Stimulated activated memory B cell treated with anti-CD40 and anti-IgM and Interleukin-4, amounts not matched to agents 10 μg/mL and 1 μg/mL and 100 μg/mL, for 72 hours (primary cell): ENCODE data around the gene CTAG1B.
"Not testable (repeated sequence)": the region's sequence is repeated elsewhere in the genome, so short reads cannot be mapped to it uniquely, and the experiment has no call there.

Experiments
- ATAC-seq: fragments of 150-1000 bp; cut with Tn5 transposase; 2 replicates; pipeline ENCODE4 v1.10.0; 2021
- H3K27ac Mint-ChIP-seq: one replicate; pipeline ENCODE4 v1.8.0; 2022; ENCODE audit warnings: mild to moderate bottlenecking, mixed read lengths
- H3K27me3 Mint-ChIP-seq: one replicate; pipeline ENCODE4 v1.8.0; 2022; ENCODE audit warnings: mixed read lengths
- H3K36me3 Mint-ChIP-seq: one replicate; pipeline ENCODE4 v1.8.0; 2022; ENCODE audit warnings: mixed read lengths
- H3K4me1 Mint-ChIP-seq: one replicate; pipeline ENCODE4 v1.8.0; 2022; ENCODE audit warnings: mixed read lengths
- H3K4me3 Mint-ChIP-seq: one replicate; pipeline ENCODE4 v1.8.0; 2022; ENCODE audit warnings: mild to moderate bottlenecking, moderate library complexity, mixed read lengths
- H3K9me3 Mint-ChIP-seq: one replicate; pipeline ENCODE4 v1.8.0; 2022; ENCODE audit warnings: mixed read lengths

CTAG1B gene

DNA sequence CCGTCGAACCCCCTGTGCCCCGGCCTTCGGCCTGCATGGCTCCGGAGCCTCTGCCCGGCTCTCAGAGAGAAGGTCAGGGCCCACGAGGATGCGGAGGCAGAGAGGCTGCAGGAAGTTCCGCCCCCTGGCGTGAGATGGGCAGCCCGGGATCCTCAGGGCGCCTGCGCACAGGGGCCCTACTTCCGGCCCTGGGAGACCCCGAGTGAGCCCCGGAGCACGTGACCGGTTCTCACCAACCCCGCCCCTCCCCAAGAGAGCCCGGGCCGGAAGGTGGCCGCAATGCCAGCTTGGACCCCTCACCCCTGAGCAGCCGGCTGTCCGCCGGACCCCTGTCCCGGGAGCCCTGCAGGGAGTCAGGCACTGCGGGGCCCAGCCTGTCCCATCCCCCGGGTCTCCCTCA lies at the start of gene CTAG1B:
CTAG1B (minus strand) TSS at position 101 of the 400 bp plus-strand sequence; CDS start at position 37, 64 bp downstream.
- not testable (repeated sequence) for H3K9me3 Mint-ChIP-seq, H3K27me3 Mint-ChIP-seq, ATAC-seq, H3K4me3 Mint-ChIP-seq, H3K27ac Mint-ChIP-seq, H3K36me3 Mint-ChIP-seq, H3K4me1 Mint-ChIP-seq

DNA sequence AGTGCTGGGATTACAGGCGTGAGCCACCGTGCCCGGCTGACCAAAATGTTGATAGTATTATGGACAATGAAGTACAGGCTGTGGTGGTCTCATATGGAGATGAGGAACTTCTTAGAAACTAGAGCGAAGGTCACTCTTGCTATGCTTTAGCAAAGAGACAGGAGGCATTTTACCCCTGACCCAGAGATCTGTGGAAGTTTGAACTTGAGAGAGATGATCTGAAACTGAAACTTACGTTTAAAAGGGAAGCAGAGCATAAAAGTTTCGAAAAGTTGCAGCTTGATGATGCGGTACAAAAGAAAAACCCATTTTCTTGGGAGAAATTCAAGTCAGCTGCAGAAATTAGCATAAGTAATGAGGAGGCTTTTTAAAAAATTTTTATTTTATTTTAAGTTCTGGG lies 42.8 kb upstream of the CTAG1B start:
- H3K27ac Mint-ChIP-seq: peak overlapping the region; percentile 70
- H3K4me3 Mint-ChIP-seq: peak overlapping the region; percentile 33
- peaks cover 4% of the 10 kb centered on the region for H3K36me3 Mint-ChIP-seq
- peaks cover 10% of the 10 kb centered on the region for H3K9me3 Mint-ChIP-seq
- H3K4me1 Mint-ChIP-seq: peaks cover 17% of the 10 kb centered on the region
- ATAC-seq: no peak
- no peaks in the 10 kb centered on the region for H3K27me3 Mint-ChIP-seq

DNA sequence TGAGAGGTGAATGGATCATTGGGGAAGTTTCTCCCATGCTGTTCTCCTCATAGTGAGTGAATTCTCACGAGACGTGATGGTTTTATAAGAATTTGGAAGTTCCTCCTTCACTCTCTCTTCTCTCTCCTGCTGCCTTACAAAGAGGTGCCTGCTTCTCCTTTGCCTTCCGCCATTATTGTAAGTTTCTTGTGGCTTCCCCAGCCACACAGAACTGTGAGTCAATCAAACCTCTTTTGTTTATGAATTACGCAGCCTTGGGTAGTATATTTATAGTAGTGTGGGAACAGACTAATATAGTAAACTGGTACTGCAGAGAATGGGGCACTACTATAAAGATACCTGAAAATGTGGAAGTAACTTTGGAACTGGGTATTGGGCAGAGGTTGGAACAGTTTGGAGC lies 42.1 kb upstream of the CTAG1B start:
- ATAC-seq: peak; percentile 54
- no peak overlapping the region for H3K4me3 Mint-ChIP-seq
- peaks cover 10% of the 10 kb centered on the region for H3K9me3 Mint-ChIP-seq
- H3K36me3 Mint-ChIP-seq: peaks cover 4% of the 10 kb centered on the region
- peaks cover 17% of the 10 kb centered on the region for H3K4me1 Mint-ChIP-seq
- H3K27ac Mint-ChIP-seq: peak overlapping the region; percentile 70
- H3K27me3 Mint-ChIP-seq: no peaks in the 10 kb centered on the region

DNA sequence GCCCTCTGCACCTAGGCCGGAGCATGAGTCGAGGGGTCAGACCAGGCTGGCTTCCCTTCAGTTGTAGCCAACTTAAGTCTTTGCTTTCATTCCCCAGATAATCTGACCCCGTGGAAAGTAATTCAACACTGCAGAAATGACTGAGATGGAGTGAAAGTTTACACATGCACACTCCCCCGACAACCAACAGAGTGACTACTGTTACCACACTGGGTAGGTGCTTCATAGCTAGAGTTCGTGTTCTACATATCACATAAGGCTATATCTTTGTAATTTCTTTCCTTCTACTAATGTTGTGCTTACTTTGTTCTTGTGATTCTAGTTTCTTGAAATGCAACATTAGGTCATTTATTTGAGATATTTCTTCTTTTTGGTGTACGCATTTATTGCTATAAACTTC lies 41.5 kb upstream of the CTAG1B start:
- no peak overlapping the region for H3K4me3 Mint-ChIP-seq
- peaks cover 4% of the 10 kb centered on the region for H3K36me3 Mint-ChIP-seq
- peaks cover 17% of the 10 kb centered on the region for H3K4me1 Mint-ChIP-seq
- peaks cover 10% of the 10 kb centered on the region for H3K9me3 Mint-ChIP-seq
- H3K27me3 Mint-ChIP-seq: no peaks in the 10 kb centered on the region
- no peak overlapping the region for H3K27ac Mint-ChIP-seq
- no peak for ATAC-seq

DNA sequence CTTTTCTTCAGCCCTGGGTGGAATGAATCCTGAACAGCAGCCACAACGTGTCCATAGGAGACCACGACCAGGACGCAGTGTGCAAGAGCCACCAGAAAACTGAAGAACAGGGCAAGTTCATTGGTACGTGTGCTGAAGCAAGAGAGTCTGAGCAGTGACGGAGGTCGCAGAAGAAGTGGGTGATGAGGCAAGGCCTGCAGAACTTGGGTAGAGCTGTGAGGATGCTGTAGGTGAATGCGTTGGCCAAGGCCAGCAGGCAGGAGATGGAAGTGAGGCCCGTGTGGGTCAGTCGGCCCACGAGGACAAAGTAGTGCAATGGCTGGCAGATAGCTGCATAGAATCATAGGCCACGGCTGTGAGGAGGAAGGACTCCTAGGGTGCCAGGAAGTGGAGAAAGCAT lies 39.9 kb upstream of the CTAG1B start:
- Mint-ChIP-seq H3K27me3 (no peaks in the 10 kb centered on the region), H3K27ac (no peak overlapping the region), H3K36me3 (no peaks in the 10 kb centered on the region), H3K9me3 (peaks cover 6% of the 10 kb centered on the region), H3K4me1 (peaks cover 17% of the 10 kb centered on the region), H3K4me3 (no peak overlapping the region)
- ATAC-seq: no peak

DNA sequence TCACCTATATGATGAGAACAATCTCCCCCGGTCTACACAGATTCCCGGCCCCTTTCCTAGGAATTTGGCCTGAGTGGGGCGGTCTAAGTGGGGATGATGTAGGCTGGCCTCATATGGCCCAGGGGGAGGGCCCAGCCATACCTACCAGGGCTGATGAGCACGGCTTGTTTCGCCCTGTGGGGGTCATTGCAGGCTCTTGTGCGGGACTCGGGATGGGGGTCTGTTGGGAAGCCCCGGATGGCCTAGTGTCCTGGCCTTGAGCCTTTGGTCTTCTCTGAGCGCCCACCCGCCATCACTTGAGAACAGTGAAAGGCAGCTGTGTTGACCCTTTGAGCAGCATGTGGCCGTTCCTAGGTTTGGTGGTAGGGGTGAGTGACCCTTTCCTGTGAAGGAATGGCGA lies 39.1 kb upstream of the CTAG1B start:
- Mint-ChIP-seq H3K4me3 (no peak overlapping the region), H3K27ac (no peak overlapping the region), H3K4me1 (peaks cover 17% of the 10 kb centered on the region), H3K9me3 (peaks cover 3% of the 10 kb centered on the region), H3K36me3 (no peaks in the 10 kb centered on the region), H3K27me3 (no peaks in the 10 kb centered on the region)
- ATAC-seq: no peak

DNA sequence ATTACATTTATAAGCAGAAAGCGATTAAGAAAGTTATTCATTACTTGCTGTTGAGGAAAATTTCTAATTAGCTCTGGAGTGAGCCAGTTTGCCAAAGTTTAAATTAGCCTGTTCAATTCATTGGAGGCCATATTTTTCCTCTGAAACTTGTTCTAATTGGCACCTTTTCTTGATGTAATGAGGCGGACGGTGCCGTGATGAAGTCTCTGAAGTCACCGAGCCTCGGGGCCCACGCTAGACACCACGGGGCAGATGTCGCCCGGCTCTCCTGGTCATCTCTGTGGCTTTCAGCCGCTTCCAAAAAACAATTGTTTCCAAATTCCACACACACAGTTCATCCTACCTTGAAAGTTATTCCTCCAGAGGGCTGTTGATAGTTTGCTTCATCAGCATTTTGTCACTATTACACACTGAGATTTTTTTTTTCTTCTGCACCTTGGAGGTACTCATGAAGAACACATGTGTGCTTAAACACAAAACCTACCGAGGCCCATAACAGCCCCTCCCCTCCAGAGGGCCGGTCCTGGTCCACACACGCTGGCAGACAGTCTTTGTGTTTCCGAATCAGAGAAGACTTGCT lies 38.2 kb upstream of the CTAG1B start:
- ATAC-seq: no peak
- Mint-ChIP-seq H3K9me3 (peaks cover 3% of the 10 kb centered on the region), H3K4me1 (peaks cover 14% of the 10 kb centered on the region), H3K36me3 (no peaks in the 10 kb centered on the region), H3K27ac (no peak overlapping the region), H3K27me3 (no peaks in the 10 kb centered on the region), H3K4me3 (no peak overlapping the region)

DNA sequence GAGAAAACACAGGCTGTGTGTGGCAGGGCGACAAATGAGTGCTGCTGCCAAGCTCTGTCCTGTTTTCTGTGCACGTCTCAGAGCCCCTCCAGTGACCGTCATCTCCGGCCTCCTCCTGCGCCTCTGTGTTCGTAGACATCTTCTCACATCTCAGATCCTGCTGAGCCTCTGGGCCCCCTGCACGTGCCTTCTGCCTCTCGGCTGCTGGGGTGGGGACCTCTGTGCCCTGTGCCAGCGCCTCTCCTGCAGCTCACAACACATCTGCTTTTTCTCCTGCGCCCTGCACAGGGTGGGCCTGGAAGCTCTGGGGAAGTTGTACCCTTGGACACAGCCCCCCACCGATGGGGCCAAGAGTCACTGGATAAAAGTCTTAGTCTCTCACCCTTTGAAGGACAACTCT lies 36.7 kb upstream of the CTAG1B start:
- Mint-ChIP-seq H3K4me3 (no peak overlapping the region), H3K36me3 (no peaks in the 10 kb centered on the region), H3K27ac (no peak overlapping the region), H3K27me3 (no peaks in the 10 kb centered on the region), H3K4me1 (no peaks in the 10 kb centered on the region), H3K9me3 (no peaks in the 10 kb centered on the region)
- ATAC-seq: no peak

DNA sequence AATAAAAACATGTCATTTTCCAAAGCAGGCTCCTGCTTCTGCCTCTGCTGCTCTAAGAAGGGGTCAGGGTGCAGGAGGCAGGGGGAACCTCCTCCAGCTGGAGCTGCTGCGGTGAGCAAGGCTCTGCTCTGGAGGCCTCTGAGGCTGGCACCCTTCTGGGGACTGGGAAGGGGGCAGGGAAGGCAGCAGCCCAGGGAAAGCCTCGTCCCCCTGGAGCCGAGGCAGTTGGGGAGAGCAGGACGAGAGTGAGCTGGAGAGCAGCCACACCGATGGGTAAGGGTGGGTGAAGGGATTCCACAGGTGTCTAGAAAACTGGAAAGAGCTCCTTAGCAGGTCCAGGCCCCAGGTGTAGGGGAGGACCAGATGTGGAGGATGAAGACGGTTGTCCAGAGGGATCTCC lies 36.3 kb upstream of the CTAG1B start:
- Mint-ChIP-seq H3K36me3 (no peaks in the 10 kb centered on the region), H3K27ac (no peak overlapping the region), H3K27me3 (no peaks in the 10 kb centered on the region), H3K4me3 (no peak overlapping the region), H3K9me3 (no peaks in the 10 kb centered on the region), H3K4me1 (no peaks in the 10 kb centered on the region)
- no peak for ATAC-seq

DNA sequence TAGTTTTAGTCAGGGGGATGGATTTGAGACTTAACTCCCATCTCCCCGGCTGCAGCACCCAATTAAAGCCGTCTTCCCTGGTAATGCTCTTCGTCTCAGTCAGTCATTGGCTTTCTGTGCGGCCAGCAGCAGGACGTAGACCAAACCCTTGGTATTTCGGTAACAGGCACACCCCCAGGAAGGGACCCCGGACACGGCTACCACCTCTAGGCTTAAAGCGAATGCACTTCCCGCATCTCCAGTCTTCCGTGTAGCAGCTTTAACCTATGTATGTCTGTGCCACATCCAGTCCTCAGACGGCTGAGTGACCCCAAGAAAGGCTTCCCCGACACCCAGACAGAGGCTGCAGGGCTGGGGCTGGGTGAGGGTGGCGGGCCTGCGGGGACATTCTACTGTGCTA lies 35.8 kb upstream of the CTAG1B start:
- no peaks in the 10 kb centered on the region for H3K9me3 Mint-ChIP-seq
- H3K27ac Mint-ChIP-seq: no peak overlapping the region
- no peak overlapping the region for H3K4me3 Mint-ChIP-seq
- no peaks in the 10 kb centered on the region for H3K36me3 Mint-ChIP-seq
- no peaks in the 10 kb centered on the region for H3K27me3 Mint-ChIP-seq
- H3K4me1 Mint-ChIP-seq: no peaks in the 10 kb centered on the region
- ATAC-seq: no peak

DNA sequence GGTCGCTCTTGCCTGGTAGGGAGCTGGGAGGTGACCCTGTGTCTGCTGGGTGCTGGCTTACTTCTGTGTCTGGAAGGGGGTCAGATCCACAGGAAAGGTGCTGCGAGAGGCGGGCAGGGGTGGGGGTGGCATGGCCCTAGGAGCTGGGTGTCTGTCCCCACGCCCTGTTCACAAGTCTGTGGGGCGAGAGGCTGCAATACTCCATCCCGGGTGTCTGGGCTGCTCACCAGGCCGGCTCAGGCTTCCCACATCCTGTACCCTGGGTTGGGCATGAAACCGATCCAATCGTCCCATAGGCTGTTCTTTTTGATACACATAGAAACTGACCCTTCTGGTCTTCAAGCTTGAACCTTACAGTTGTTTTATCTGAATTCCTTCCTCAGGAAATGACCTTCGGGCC lies 35.3 kb upstream of the CTAG1B start:
- no peaks in the 10 kb centered on the region for H3K27me3 Mint-ChIP-seq
- no peaks in the 10 kb centered on the region for H3K9me3 Mint-ChIP-seq
- no peaks in the 10 kb centered on the region for H3K36me3 Mint-ChIP-seq
- no peak overlapping the region for H3K27ac Mint-ChIP-seq
- no peak for ATAC-seq
- H3K4me1 Mint-ChIP-seq: no peaks in the 10 kb centered on the region
- no peak overlapping the region for H3K4me3 Mint-ChIP-seq

DNA sequence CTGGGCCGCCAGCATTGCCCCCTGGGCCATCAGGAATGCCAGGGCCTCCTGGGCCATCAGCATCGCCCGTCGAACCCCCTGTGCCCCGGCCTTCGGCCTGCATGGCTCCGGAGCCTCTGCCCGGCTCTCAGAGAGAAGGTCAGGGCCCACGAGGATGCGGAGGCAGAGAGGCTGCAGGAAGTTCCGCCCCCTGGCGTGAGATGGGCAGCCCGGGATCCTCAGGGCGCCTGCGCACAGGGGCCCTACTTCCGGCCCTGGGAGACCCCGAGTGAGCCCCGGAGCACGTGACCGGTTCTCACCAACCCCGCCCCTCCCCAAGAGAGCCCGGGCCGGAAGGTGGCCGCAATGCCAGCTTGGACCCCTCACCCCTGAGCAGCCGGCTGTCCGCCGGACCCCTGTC lies 34.3 kb upstream of the CTAG1B start, which contains the start of gene CTAG2:
CTAG2 (minus strand) TSS at position 167 of the 400 bp plus-strand sequence; CDS start at position 103, 64 bp downstream.
- H3K27ac Mint-ChIP-seq, H3K36me3 Mint-ChIP-seq, H3K9me3 Mint-ChIP-seq, H3K27me3 Mint-ChIP-seq, H3K4me1 Mint-ChIP-seq, H3K4me3 Mint-ChIP-seq: not testable (repeated sequence)
- peak; percentile 34 for ATAC-seq

DNA sequence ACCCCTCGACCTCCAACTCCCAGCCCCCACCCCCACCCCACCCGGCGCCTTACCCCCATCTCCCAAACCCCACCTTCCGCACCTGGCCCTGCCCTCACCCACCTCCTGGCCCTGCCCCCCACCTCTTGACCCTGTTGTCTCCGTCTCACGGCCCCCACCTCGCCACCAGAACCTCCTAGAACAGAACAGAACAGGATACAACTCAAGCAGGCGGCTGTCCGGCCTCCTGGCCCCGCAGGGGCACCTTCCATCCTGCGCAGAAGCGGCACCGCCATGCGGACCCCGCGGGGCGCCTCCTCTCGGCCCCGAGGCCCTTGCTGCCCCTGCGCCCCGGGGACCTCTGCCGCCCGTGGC lies 33.9 kb upstream of the CTAG1B start:
- Mint-ChIP-seq H3K27me3 (no peaks in the 10 kb centered on the region), H3K9me3 (no peaks in the 10 kb centered on the region), H3K36me3 (no peaks in the 10 kb centered on the region), H3K4me3 (no peak overlapping the region), H3K4me1 (no peaks in the 10 kb centered on the region), H3K27ac (no peak overlapping the region)
- ATAC-seq: no peak

DNA sequence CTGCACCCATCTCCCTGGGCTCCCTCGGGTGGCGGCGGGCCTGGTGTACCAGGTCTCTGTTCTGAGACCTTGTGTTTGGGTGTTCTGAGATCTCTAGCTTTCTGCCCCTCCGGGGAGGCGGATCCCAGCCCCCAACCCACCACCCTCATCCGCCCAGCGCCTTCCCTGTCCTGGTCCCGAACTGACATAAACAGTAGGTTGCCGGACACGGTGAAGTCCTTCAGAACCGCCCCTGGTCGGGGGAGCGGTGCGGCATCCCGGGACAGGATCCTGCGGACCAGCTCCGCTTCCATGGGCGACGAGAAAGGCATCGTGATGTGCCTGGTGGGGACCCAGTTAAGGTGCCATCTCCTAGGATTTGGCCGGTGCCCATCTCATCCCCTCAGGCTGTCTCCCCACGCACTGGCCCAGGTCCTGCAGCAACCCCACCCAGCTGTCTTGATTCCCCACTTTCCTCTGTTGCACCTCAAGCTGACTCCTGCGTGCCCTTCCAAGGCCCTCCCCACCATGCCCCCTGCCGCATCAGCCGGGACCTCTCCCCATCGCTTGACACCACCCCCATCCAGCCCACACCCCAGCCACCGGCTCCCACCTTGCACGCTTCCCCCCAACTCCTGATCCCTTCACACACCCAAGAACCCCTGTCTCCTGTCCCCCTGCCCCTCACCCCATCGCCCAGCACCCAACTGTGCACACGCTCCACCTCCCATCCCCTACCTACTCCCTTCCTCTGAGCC lies 33.4 kb upstream of the CTAG1B start:
- H3K4me1 Mint-ChIP-seq: no peaks in the 10 kb centered on the region
- no peaks in the 10 kb centered on the region for H3K36me3 Mint-ChIP-seq
- no peaks in the 10 kb centered on the region for H3K27me3 Mint-ChIP-seq
- ATAC-seq: no peak
- no peak overlapping the region for H3K27ac Mint-ChIP-seq
- H3K9me3 Mint-ChIP-seq: no peaks in the 10 kb centered on the region
- H3K4me3 Mint-ChIP-seq: no peak overlapping the region

DNA sequence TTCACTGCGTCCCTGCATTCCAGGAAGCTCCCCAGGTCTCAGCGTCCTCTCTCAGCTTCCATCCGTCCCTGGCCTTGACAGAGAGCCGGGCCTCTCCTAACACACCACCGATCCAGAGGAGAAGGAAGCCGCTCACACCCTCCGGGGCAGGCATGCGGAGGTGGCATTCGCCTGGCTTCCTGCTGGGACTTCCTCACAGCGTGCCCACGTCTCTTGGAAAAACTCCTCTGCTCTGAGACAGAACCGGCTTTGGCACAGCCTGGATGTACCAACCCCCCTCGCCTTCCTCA lies 31.1 kb upstream of the CTAG1B start:
- no peak overlapping the region for H3K27ac Mint-ChIP-seq
- no peaks in the 10 kb centered on the region for H3K36me3 Mint-ChIP-seq
- H3K4me1 Mint-ChIP-seq: no peaks in the 10 kb centered on the region
- ATAC-seq: no peak
- H3K4me3 Mint-ChIP-seq: no peak overlapping the region
- no peaks in the 10 kb centered on the region for H3K9me3 Mint-ChIP-seq
- no peaks in the 10 kb centered on the region for H3K27me3 Mint-ChIP-seq

DNA sequence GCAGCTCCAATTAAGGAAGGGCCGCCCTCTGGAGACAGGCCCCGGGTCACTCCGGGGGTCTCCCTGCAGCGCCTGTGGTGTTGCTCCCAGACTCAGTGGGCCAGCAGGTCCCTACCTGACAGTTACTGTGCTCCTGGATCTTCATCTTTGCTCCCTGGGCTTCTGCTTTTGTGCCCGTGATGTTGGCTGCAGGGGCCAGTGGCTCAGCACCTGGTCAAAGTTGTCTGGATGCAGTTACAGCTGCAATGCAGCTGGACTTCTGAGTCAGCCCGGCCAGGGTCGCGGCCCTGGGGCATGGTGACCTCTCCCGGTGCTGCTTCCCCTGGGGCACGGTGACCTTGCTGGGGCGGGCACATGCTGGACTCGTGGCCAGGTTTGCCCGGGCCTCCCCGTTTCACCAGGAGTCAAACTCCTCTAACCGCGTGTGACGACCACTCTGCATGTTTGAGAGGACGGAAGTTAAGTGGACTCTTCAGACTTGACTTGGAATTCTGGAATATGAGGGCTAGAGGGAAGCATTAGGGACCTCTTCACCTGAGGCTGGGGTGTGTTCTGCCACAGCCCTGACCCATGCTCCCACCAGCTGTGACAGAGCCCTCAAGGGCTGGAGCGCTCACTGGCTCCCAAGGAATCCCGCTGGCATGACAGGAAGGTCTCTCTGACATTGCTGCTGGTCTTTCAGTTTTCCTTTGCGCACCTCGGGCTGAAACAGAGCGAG lies 30.6 kb upstream of the CTAG1B start:
- Mint-ChIP-seq H3K27ac (no peak overlapping the region), H3K36me3 (no peaks in the 10 kb centered on the region), H3K4me1 (no peaks in the 10 kb centered on the region), H3K4me3 (no peak overlapping the region), H3K27me3 (no peaks in the 10 kb centered on the region), H3K9me3 (no peaks in the 10 kb centered on the region)
- no peak for ATAC-seq
